Adrenal gland (tissue), 12 donors: ENCODE measurements around the gene PIEZO1. TPM values are rescaled to one million over a fixed set of nuclear protein-coding genes. Genes with fewer than 3 reads are reported as not detected.

Experiments used
- DNase-seq, 7 donors: peaks; one replicate each; pipeline ENCODE4 v3.0.0-alpha.2; 2019 to 2020
- H3K27ac ChIP-seq, 5 donors: fragments of 200-600 bp; sonication (generic) in 4 of 5; 1 replicate in 3 of 5; 2 replicates in 2 of 5; pipeline versions ENCODE4 v1.5.1 to v1.8.0; 2016 to 2020; ENCODE audit warnings: mild to moderate bottlenecking in 1 of 5
- H3K27me3 ChIP-seq: fragments of 200-600 bp; 2 replicates; pipeline ENCODE4 v1.8.0; 2021
- H3K36me3 ChIP-seq, 2 donors: fragments of 200-600 bp; replicated peaks in 1 of 2; 1 replicate in 1 of 2; 2 replicates in 1 of 2; pipeline versions ENCODE4 v1.5.1 to v1.8.0; 2018 to 2022
- H3K4me1 ChIP-seq, 2 donors: fragments of 200-600 bp; replicated peaks in 1 of 2; 1 replicate in 1 of 2; 2 replicates in 1 of 2; pipeline versions ENCODE4 v1.5.1 to v1.8.0; 2018 to 2021
- H3K4me3 ChIP-seq, 4 donors: fragments of 200-600 bp; sonication (generic) in 3 of 4; one replicate each; pipeline ENCODE4 v1.5.1; 2016 to 2018
- H3K9me3 ChIP-seq, 3 donors: fragments of 200-600 bp; sonication (generic) in 1 of 3; replicated peaks in 1 of 3; 1 replicate in 2 of 3; 2 replicates in 1 of 3; pipeline versions ENCODE4 v1.5.1 to v1.8.0; 2016 to 2021
- POLR2A ChIP-seq, 2 donors: fragments of 450-650 bp; IDR thresholded peaks; one replicate each; pipeline ENCODE4 v1.6.1; 2017; ENCODE audit warnings: antibody characterized with exemption in 2 of 2, mild to moderate bottlenecking in 2 of 2, moderate library complexity in 1 of 2
- WGBS, 4 donors: extraction: QIAGEN DNeasy Blood & Tissue Kit in 2 of 4; methylation state at CpG; one replicate each; pipeline versions ENCODE4 v1.1.5 to v1.1.7; 2013 to 2017; 5-methylcytosine and 5-hydroxymethylcytosine counted together
- intact Hi-C, 2 donors: fragments of 100-400 bp; cut with DNase I; formaldehyde crosslinking; loops; one replicate each; pipeline versions ENCODE4 v1.14.1 to v1.15.0; 2022 to 2023
- polyA plus RNA-seq, 3 donors: library from polyadenylated mRNA; stranded (reverse); fragments of 200-250 nt in 2 of 3; fragments of 350-450 nt in 1 of 3; fragmentation: Illumina TruSeq in 1 of 3; extraction: RNeasy Lipid Tissue Mini Kit (QIAGEN cat#74804) in 1 of 3; gene quantifications; one replicate each; pipeline ENCODE4 v1.2.3, GENCODE V29; 2013 to 2014
- total RNA-seq, 9 donors: library from RNA; depleted of rRNA in 4 of 9; stranded (reverse); fragments of >200 nt in 4 of 9; fragments of 120-200 nt in 1 of 9; fragmentation: NEBNext Ultra II Directional in 1 of 9; extraction: Animal tissue kit (Norgen Biotek cat#: 25700) in 1 of 9; gene quantifications; one replicate each; pipeline versions ENCODE4 v1.1.0 to v1.2.4, GENCODE V29; 2013 to 2023
- TF ChIP-seq, protein P1 (sequence below), 6 experiments: fragments of 450-650 bp in 4 of 6; fragments of 200-600 bp in 2 of 6; sonication (generic) in 1 of 6; IDR thresholded peaks; 1 replicate in 5 of 6; 2 replicates in 1 of 6; pipeline versions ENCODE4 v1.5.1 to v1.8.0; 2016 to 2021; ENCODE audit warnings: antibody characterized with exemption in 6 of 6, mild to moderate bottlenecking in 2 of 6, moderate library complexity in 1 of 6
- donor health status: healthy with polysubstance abuse.
- donor health status: Bipolar disorder and iron deficiency.
- donor health status: DM: yes; HTN: yes; CAD: no.
- donor health status: DM: no; HTN: no; CAD: no.
- donor health status: DM: no; HTN: no; CAD: no.
- donor health status: DM: yes; HTN: yes; CAD: no.

PIEZO1 gene
- total and polyA plus RNA-seq, 12 donors = 7.9 to 327 (median 92.4) TPM

DNA sequence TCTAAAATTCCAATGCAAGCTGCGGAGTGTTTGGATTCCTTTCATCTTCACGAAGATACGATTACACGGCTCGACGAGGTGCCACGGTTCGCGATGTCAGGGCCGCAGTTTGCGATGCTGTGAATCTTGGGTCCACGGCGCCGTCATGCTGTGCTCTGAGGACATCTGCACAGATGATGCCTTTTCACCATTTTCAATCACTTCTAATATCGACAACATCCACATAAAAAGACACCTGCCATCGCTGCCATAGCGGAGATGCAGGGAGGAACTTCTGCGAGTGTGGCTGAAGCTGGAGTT, 33.5 kb upstream of the PIEZO1 start:
- H3K27ac ChIP-seq = no peak overlapping the region
- H3K9me3 ChIP-seq = no peaks in the 10 kb centered on the region
- no peaks in the 10 kb centered on the region for H3K27me3 ChIP-seq
- no peak overlapping the region for H3K4me3 ChIP-seq
- intact Hi-C loops = loop anchor here (5.0 kb wide), 3 partner anchors 39 to 349 kb away; partner anchors contain the start of genes GALNS (in 1 of the 2) and TRAPPC2L (in 1 of the 2)
- H3K4me1 ChIP-seq = peaks cover 12 to 13% of the 10 kb centered on the region in 2 donors
- peaks cover 0 to 11% of the 10 kb centered on the region in 2 donors for H3K36me3 ChIP-seq
- WGBS, 4 donors = 91 to 94% (median 94%) methylated on average over 18 of the region's 18 CpGs
- no peak for DNase-seq
- TF ChIP-seq, protein P1, sequence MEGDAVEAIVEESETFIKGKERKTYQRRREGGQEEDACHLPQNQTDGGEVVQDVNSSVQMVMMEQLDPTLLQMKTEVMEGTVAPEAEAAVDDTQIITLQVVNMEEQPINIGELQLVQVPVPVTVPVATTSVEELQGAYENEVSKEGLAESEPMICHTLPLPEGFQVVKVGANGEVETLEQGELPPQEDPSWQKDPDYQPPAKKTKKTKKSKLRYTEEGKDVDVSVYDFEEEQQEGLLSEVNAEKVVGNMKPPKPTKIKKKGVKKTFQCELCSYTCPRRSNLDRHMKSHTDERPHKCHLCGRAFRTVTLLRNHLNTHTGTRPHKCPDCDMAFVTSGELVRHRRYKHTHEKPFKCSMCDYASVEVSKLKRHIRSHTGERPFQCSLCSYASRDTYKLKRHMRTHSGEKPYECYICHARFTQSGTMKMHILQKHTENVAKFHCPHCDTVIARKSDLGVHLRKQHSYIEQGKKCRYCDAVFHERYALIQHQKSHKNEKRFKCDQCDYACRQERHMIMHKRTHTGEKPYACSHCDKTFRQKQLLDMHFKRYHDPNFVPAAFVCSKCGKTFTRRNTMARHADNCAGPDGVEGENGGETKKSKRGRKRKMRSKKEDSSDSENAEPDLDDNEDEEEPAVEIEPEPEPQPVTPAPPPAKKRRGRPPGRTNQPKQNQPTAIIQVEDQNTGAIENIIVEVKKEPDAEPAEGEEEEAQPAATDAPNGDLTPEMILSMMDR (IDR thresholded peaks at IDR 0.05) = no peak
- no peak for TF ChIP-seq POLR2A (IDR thresholded peaks at IDR 0.05)

DNA sequence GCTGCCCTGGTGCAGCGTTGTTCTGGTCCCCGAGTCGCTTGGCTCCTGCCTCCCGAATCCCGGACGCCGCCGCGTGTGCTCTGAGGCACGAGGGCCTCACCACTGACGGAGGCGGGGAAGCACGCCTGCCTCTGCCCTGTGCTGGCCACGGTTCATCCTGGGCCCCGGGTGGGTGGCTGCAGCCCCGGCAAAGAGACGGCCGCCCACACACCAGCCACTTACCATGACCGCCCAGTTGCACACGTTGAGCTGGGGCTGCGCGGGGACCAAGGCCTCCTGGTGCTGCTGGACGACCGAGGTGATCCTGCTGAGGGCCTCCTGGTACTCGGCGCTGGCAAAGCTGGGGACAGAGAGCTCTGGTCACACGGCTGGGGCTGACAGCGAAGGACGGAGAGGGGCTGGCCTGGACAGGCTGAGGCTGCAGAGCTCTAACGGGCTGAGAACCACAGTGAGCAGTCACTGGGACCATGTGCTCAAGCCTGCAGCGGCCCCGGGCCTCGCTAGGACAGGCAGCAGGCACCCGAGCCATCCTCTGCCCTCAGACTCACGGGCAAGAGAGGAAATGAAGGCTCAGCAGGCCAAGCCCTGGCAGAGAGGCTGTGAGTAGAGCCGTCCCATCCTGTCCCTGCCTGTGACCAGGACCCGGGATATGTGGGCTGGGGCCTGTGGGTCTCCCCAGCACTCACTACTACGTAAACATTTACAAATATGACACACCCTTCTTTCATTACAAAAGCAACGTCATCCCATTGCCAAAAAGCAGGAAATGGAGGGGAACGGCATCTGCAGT, 33.0 kb upstream of the PIEZO1 start:
- WGBS, 4 donors = 80 to 92% (median 88%) methylated on average over 12 to 40 of the region's 40 CpGs
- no peak overlapping the region for H3K4me3 ChIP-seq
- intact Hi-C loops = loop anchor here (5.0 kb wide), 3 partner anchors 39 to 349 kb away; partner anchors contain the start of genes GALNS (in 1 of the 2) and TRAPPC2L (in 1 of the 2)
- H3K9me3 ChIP-seq = no peaks in the 10 kb centered on the region
- H3K27me3 ChIP-seq = no peaks in the 10 kb centered on the region
- no peak for TF ChIP-seq POLR2A (IDR thresholded peaks at IDR 0.05)
- TF ChIP-seq, protein P1 (IDR thresholded peaks at IDR 0.05) = no peak
- H3K36me3 ChIP-seq = peaks cover 0 to 11% of the 10 kb centered on the region in 2 donors
- no peak overlapping the region for H3K27ac ChIP-seq
- H3K4me1 ChIP-seq = peaks cover 12 to 15% of the 10 kb centered on the region in 2 donors
- no peak for DNase-seq

DNA sequence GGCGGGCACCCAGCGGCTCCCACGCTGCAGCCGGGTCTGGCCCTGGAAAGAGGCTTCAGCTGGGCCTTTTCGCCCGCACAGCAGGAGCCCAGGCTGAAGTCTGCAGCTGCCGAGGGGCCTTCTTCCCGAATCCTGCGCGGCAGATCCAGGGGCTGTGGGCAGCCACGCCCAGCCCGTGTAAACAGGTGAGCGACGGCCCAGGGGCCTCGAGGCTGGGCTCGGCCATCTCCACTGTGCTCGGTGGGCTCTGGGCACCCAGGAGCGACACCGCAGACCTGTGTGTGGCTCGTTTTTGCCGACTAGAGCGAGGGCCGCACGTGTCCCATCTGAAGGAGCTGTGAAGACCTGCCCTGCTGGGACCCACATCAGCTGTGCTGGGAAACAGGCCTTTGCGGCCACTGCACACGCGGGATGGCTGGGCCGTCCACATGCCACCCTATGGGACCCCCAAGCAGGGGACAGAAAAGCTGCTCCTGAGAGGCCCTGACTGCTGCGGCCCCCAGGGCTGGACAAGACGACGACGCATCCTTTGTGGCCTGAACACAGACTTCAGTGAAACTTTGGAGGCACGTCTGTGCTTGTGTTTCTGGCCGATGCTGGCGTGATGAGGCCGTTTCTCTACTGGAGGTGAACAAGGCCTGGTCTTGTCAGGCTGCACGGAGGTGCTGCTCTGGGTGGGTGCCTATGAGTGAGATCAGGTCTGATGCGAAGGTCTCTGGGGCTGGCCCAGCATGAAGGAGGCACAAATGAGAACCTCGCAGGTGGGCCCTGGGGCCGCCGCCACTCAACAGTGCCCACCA, 31.9 kb upstream of the PIEZO1 start:
- no peak overlapping the region for H3K4me3 ChIP-seq
- H3K36me3 ChIP-seq = peaks cover 0 to under 1% of the 10 kb centered on the region in 2 donors
- no peak for DNase-seq
- TF ChIP-seq, protein P1 (IDR thresholded peaks at IDR 0.05) = no peak
- no peak for TF ChIP-seq POLR2A (IDR thresholded peaks at IDR 0.05)
- H3K4me1 ChIP-seq = peaks cover 18 to 25% of the 10 kb centered on the region in 2 donors
- no peaks in the 10 kb centered on the region for H3K27me3 ChIP-seq
- H3K9me3 ChIP-seq = no peaks in the 10 kb centered on the region
- 85 to 91% (median 90%) methylated on average over 9 to 41 of the region's 41 CpGs for WGBS, 4 donors
- no peak overlapping the region for H3K27ac ChIP-seq
- intact Hi-C loops = loop anchor here (5.0 kb wide), 3 partner anchors 40 to 350 kb away; partner anchors contain the start of genes GALNS (in 1 of the 2) and TRAPPC2L (in 1 of the 2)
